T-cell (primary cell): ENCODE results near the gene GNAO1. TPM values are rescaled to one million over a fixed set of nuclear protein-coding genes. Genes with fewer than 3 reads are reported as not detected.

Source experiments
- ATAC-seq, 4 experiments: fragments of 200-7000 bp in 3 of 4; fragments of 150-1000 bp in 1 of 4; cut with Tn5 transposase; replicated peaks in 1 of 4; 1 replicate in 3 of 4; 2 replicates in 1 of 4; pipeline ENCODE4 v1.10.0; 2021; ENCODE audit warnings: moderate library complexity in 3 of 4, mild to moderate bottlenecking in 2 of 4, moderate number of reproducible peaks in 1 of 4
- CTCF ChIA-PET, 2 donors: fragments of 300-600 bp; sonication (Branson Sonifier 250); formaldehyde crosslinking; loops; one replicate each; lab custom pipeline; 2022; ENCODE audit warnings: antibody characterized with exemption in 2 of 2; lab: Charles Lee
- POLR2A ChIA-PET, 2 donors: fragments of 300-600 bp; sonication (Branson Sonifier 250); formaldehyde crosslinking; loops; one replicate each; lab custom pipeline; 2022; ENCODE audit warnings: antibody characterized with exemption in 2 of 2; lab: Charles Lee
- DNase-seq, 35 experiments: peaks; one replicate each; pipeline versions ENCODE4 v3.0.0 to v3.0.0-alpha.2; 2013 to 2023
- H3K27ac ChIP-seq: one replicate; pipeline ENCODE4 v1.5.1; 2013; ENCODE audit warnings: low read length
- H3K27me3 ChIP-seq, 2 experiments: replicated peaks in 1 of 2; 1 replicate in 1 of 2; 2 replicates in 1 of 2; pipeline versions ENCODE4 v1.6.1 to v1.7.0; 2013; ENCODE audit warnings: low read length in 1 of 2, mixed read lengths in 1 of 2; ENCODE audit not compliant: control insufficient read depth in 2 of 2, insufficient read depth in 2 of 2; ENCODE audit errors: extremely low read depth in 1 of 2
- H3K36me3 ChIP-seq, 2 donors: 1 replicate in 1 of 2; 2 replicates in 1 of 2; pipeline versions ENCODE4 v1.6.1 to v1.7.0; 2013; ENCODE audit warnings: low read length in 1 of 2; ENCODE audit not compliant: control insufficient read depth in 2 of 2, insufficient read depth in 1 of 2; ENCODE audit errors: extremely low read depth in 1 of 2
- H3K4me1 ChIP-seq, 2 experiments: 1 replicate in 1 of 2; 2 replicates in 1 of 2; pipeline versions ENCODE4 v1.6.1 to v1.7.0; 2013; ENCODE audit warnings: low read length in 2 of 2, mixed read lengths in 1 of 2; ENCODE audit not compliant: insufficient read depth in 2 of 2, control insufficient read depth in 1 of 2; ENCODE audit errors: extremely low read depth in 1 of 2
- H3K4me3 ChIP-seq, 2 donors: 1 replicate in 1 of 2; 2 replicates in 1 of 2; pipeline versions ENCODE4 v1.5.1 to v1.7.0; 2013; ENCODE audit warnings: mild to moderate bottlenecking in 2 of 2, low read length in 1 of 2, moderate library complexity in 1 of 2; ENCODE audit not compliant: control insufficient read depth in 1 of 2; ENCODE audit errors: extremely low read depth in 1 of 2
- H3K9me3 ChIP-seq: 2 replicates; pipeline ENCODE4 v1.7.0; 2013
- H3K27ac Mint-ChIP-seq, 2 donors: one replicate each; pipeline ENCODE4 v1.8.0; 2020 to 2021; ENCODE audit warnings: mild to moderate bottlenecking in 2 of 2, mixed read lengths in 2 of 2
- H3K27me3 Mint-ChIP-seq, 2 donors: one replicate each; pipeline ENCODE4 v1.8.0; 2021 to 2022; ENCODE audit warnings: mixed read lengths in 2 of 2
- H3K36me3 Mint-ChIP-seq: one replicate; pipeline ENCODE4 v1.8.0; 2021; ENCODE audit warnings: mixed read lengths
- H3K4me1 Mint-ChIP-seq, 3 donors: one replicate each; pipeline ENCODE4 v1.8.0; 2020 to 2022; ENCODE audit warnings: mixed read lengths in 3 of 3, mild to moderate bottlenecking in 1 of 3
- H3K4me3 Mint-ChIP-seq, 3 donors: one replicate each; pipeline ENCODE4 v1.8.0; 2020 to 2022; ENCODE audit warnings: mild to moderate bottlenecking in 3 of 3, mixed read lengths in 3 of 3, moderate library complexity in 3 of 3
- H3K9me3 Mint-ChIP-seq, 3 donors: one replicate each; pipeline ENCODE4 v1.8.0; 2020 to 2022; ENCODE audit warnings: mixed read lengths in 3 of 3
- WGBS: methylation state at CpG from one replicate; pipeline ENCODE4 v1.1.5; 2013; ENCODE audit warnings: missing lambda C conversion rate; ENCODE audit not compliant: insufficient coverage; 5-methylcytosine and 5-hydroxymethylcytosine counted together
- total RNA-seq, 35 experiments: library from RNA in 6 of 35; stranded (reverse) in 6 of 35; fragments of 120-200 nt in 1 of 35; gene quantifications; one replicate each; pipeline versions ENCODE4 v1.2.1 to v1.2.4 and lab custom pipeline; 2013 to 2026

GNAO1 gene
- total RNA-seq, 5 donors from 2014 or later (not counting 1 experiment from before 2014, with no cell fraction given) = 3.9 to 14.2 (median 12.6) TPM

- no peak for ATAC-seq
- POLR2A ChIA-PET = no interaction called here
These were observed 152.6 kb downstream of the GNAO1 start for GRCh38 chr16:56343661-56344517.

DNA sequence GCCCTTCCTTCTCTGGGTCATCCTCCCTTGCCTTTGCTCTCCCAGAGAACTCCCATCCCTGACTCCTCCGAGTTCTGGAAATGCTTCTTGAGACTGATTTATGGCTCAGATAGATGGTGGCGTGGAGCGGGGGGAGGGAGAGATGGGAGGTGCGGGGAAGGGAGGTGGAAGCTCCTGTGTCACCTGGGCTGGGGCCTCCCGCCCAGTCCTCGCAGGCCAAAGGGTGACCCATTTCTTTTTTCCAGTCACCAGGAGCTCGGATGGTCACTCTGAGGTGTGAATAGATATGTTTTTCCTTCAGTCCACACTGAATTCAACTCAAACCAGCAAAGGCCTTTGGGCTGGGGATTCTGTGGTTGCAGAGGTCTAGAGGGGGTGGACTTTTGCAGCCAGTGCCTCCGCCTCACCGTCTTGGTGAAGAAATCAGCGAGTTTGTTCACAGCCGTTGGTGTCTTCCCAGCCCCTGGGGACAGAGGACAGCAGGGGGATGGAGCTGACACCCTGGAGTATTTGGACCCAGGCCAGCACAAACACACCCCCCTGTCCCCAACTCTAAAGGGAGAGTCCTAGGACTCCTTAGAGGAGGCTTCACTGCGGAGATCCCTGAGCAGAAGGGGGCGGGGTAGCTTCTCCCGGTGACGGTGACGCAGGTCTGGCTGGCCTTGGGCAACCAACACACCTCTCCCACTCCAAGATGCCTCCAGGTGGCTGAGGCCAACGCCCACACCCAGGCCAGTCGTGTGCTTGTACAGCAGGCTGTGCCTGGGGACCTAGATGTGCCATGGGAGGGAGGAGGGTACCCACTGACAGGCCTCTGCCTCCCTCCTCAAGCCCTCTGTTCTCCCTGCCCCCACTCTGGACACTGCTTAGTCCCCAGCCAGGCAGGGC lies 153.5 kb downstream of the GNAO1 start:
- H3K36me3 Mint-ChIP-seq = no peaks in the 10 kb centered on the region
- no peak overlapping the region for H3K27ac ChIP-seq
- CTCF ChIA-PET = no interaction called here
- POLR2A ChIA-PET = no interaction called here
- ATAC-seq = no peak
- no peak overlapping the region for H3K4me3 Mint-ChIP-seq
- no peaks in the 10 kb centered on the region for H3K4me1 Mint-ChIP-seq
- H3K4me1 ChIP-seq = no peaks in the 10 kb centered on the region
- no peaks in the 10 kb centered on the region for H3K9me3 Mint-ChIP-seq
- H3K36me3 ChIP-seq = no peaks in the 10 kb centered on the region
- WGBS = 91% methylated on average over 6 of the region's 18 CpGs
- no peak for DNase-seq
- H3K9me3 ChIP-seq = no peaks in the 10 kb centered on the region
- H3K27me3 ChIP-seq = peaks cover 0 to 2% of the 10 kb centered on the region in 2 experiments
- H3K4me3 ChIP-seq = no peak overlapping the region
- no peak overlapping the region for H3K27ac Mint-ChIP-seq
- no peaks in the 10 kb centered on the region for H3K27me3 Mint-ChIP-seq

More at GRCh38 chr16:56343661-56344517, 152.6 kb downstream of the GNAO1 start:
- Mint-ChIP-seq H3K27me3 (no peaks in the 10 kb centered on the region), H3K9me3 (no peaks in the 10 kb centered on the region), H3K4me3 (no peak overlapping the region), H3K36me3 (no peaks in the 10 kb centered on the region), H3K4me1 (no peaks in the 10 kb centered on the region), H3K27ac (no peak overlapping the region)
- Histone ChIP-seq H3K9me3 (no peaks in the 10 kb centered on the region), H3K4me3 (no peak overlapping the region), H3K4me1 (no peaks in the 10 kb centered on the region), H3K27ac (no peak overlapping the region), H3K27me3 (no peaks in the 10 kb centered on the region), H3K36me3 (no peaks in the 10 kb centered on the region)
- WGBS = 88% methylated on average over 14 of the region's 27 CpGs
- no peak for DNase-seq
- CTCF ChIA-PET = no interaction called here

DNA sequence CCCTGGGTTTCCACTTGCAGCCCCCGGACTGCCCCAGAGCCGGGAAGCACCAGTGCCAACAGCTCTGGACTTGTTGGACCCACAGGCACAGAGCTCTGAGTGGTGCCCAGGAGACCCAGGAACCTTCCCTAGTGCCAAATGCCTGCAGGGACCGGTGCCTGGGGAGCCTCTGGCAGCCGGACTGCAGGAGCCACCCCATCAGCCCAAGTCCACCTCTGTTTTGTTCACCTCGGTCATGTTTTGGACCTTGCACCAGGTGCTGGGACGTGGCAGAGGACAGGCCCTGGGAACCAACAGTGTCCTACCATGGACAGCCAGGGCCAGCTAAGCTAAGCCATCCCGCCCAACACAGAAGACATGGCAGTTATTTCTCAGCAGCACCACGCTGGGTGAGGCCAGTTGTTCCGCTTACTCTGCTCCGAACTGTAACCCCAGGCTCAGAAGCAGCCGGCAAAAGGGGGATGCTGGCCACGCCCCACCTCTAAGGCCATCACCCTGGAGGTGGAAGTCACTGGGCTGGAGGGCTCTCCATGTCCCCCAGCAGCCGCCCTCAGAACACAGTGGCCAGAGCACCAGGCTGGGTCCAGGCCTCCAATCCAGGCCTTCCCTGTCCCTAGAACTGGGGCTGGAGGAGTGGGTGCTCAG lies 154.2 kb downstream of the GNAO1 start:
- Mint-ChIP-seq H3K4me1 (no peaks in the 10 kb centered on the region), H3K27ac (no peak overlapping the region), H3K4me3 (no peak overlapping the region), H3K9me3 (no peaks in the 10 kb centered on the region), H3K36me3 (no peaks in the 10 kb centered on the region), H3K27me3 (no peaks in the 10 kb centered on the region)
- DNase-seq (no peak), ATAC-seq (no peak)
- Histone ChIP-seq H3K36me3 (no peaks in the 10 kb centered on the region), H3K27ac (no peak overlapping the region), H3K9me3 (no peaks in the 10 kb centered on the region), H3K4me1 (no peaks in the 10 kb centered on the region), H3K4me3 (no peak overlapping the region), H3K27me3 (peaks cover 0 to 3% of the 10 kb centered on the region in 2 experiments)
- WGBS = 86% methylated on average over 13 of the region's 13 CpGs
- CTCF ChIA-PET = no interaction called here
- POLR2A ChIA-PET = no interaction called here

DNA sequence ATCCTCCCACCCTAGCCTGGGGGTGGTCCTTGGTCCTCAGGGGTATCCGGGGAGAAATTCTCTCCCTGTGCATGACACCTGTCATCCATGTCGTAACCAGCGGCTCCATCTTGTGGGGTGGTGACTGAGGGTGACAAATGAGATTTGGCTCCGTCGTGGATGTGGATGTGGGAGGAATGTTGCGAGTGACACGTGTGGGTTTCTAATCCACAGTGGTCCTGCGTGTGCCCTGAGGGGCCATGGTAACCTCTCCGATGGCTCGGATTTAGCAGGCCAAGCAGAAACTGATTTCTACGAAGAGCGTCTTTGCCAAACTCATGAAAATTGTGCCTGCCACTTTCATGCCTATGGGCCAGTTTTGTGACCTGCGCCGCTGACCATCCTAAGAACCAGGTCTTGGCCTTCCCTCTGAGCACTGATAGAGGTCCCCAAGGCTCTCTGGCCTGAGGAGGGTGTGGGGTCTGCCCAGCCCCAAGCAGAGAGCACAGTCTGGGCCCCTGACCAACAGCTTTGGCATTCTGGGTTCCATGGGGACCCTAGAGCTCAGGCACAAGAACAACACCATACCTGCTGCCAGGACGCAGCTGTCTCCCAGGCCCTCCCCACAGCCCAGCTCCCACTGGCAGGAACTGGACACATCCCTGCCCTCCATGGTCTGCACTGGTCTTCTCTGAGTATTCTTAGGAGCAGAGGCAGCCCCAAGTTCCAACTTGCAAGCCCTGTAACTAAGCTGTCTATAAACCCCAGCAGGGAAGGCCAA lies 155.0 kb downstream of the GNAO1 start:
- no peaks in the 10 kb centered on the region for H3K36me3 Mint-ChIP-seq
- Histone ChIP-seq H3K4me3 (no peak overlapping the region), H3K27me3 (peaks cover 0 to 3% of the 10 kb centered on the region in 2 experiments), H3K9me3 (no peaks in the 10 kb centered on the region), H3K4me1 (no peaks in the 10 kb centered on the region), H3K36me3 (no peaks in the 10 kb centered on the region), H3K27ac (no peak overlapping the region)
- CTCF ChIA-PET = no interaction called here
- peak overlapping the region in 1 of 2 donors; percentile 56 for H3K27ac Mint-ChIP-seq
- H3K9me3 Mint-ChIP-seq = no peaks in the 10 kb centered on the region
- no peaks in the 10 kb centered on the region for H3K4me1 Mint-ChIP-seq
- DNase-seq (no peak), ATAC-seq (no peak)
- no peak overlapping the region for H3K4me3 Mint-ChIP-seq
- POLR2A ChIA-PET = no interaction called here
- H3K27me3 Mint-ChIP-seq = no peaks in the 10 kb centered on the region
- 94% methylated on average over 14 of the region's 15 CpGs for WGBS

GRCh38 chr16:56347166-56347565 lies 155.9 kb downstream of the GNAO1 start:
- Mint-ChIP-seq H3K36me3 (no peaks in the 10 kb centered on the region), H3K9me3 (no peaks in the 10 kb centered on the region), H3K4me3 (no peak overlapping the region), H3K4me1 (no peaks in the 10 kb centered on the region), H3K27me3 (no peaks in the 10 kb centered on the region), H3K27ac (no peak overlapping the region)
- H3K9me3 ChIP-seq = no peaks in the 10 kb centered on the region
- H3K4me3 ChIP-seq = no peak overlapping the region
- no peak overlapping the region for H3K27ac ChIP-seq
- ChIA-PET CTCF (no interaction called here), POLR2A (interaction anchor here in 1 of 2 donors (0.6 kb wide), 2 partner anchors 14 to 29 kb away, joined by 3 read pairs; no protein-coding TSS in a partner anchor)
- H3K36me3 ChIP-seq = no peaks in the 10 kb centered on the region
- 95% methylated on average over 5 of the region's 8 CpGs for WGBS
- H3K4me1 ChIP-seq = no peaks in the 10 kb centered on the region
- peaks cover 0 to 3% of the 10 kb centered on the region in 2 experiments for H3K27me3 ChIP-seq
- ATAC-seq (no peak), DNase-seq (no peak)
